ENCODE data around the gene PARS2. TPM values are rescaled to one million over a fixed set of nuclear protein-coding genes. Genes with fewer than 3 reads are reported as not detected.
A peak's percentile ranks its signal among the peaks of the same experiment; 100 is the strongest.

Gene PARS2
- total and polyA plus RNA-seq, 2 experiments from 2014 or later = 4.8 to 9.3 TPM

DNA sequence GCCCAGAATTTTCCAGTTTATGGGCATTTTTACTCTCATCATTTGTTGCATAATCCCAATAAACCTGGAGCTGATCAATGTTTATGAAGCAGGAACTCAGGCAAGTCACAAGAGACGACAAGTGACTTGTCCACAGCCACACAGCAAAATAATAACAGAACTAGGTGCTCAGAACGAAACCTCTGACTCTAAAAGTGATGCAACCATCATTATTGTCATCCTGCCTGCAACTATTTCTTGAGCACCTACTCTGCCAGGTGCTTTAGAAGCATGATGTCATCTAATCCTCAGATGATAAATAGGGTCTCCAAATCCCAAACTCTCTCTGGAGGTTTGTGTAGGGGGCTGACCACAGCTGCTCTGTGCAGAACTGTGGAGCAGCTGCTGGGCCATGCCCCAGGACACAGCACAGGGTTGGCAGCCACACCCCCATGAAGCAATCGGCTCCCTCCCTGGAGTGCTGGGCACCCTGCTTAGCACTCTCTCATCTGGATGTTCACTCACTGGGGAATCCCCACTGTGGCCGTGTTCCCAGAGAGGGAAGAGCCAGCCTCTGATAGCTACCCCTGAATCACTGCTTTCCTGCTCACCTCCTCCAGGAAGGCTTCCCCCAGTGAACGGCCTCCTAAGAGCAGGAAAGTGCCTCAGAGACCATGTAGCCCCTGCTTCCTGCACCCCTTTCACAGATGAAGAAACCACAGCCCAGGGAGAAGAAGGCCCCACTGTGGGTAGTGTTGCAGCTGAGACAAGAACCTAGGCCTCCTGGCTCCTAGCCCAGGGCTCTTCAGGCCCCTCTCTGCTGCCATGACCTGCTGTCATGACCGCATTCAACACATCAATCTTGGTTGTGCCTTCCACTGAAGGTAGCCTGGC is 34.7 kb upstream of the PARS2 start:
- DNase-seq (ENCODE audit: low spot score) = no peak
- no peaks in the 10 kb centered on the region for H3K36me3 ChIP-seq (replicated peaks; ENCODE audit: insufficient read depth, low read depth)
- H3K4me3 ChIP-seq = no peak overlapping the region
- peak overlapping the region; percentile 53 for H3K27ac ChIP-seq
- no peaks in the 10 kb centered on the region for H3K9me2 ChIP-seq (replicated peaks; ENCODE audit: insufficient read depth)
- H3K4me2 ChIP-seq = peak overlapping the region; percentile 78
- TF ChIP-seq EZH2 (IDR thresholded peaks at IDR 0.05; ENCODE audit: borderline replicate concordance) (no peak), EZH2phosphoT487 (IDR thresholded peaks at IDR 0.05; ENCODE audit: low read depth, severe bottlenecking, unreplicated experiment) (no peak)
- TF ChIP-seq, protein P1, sequence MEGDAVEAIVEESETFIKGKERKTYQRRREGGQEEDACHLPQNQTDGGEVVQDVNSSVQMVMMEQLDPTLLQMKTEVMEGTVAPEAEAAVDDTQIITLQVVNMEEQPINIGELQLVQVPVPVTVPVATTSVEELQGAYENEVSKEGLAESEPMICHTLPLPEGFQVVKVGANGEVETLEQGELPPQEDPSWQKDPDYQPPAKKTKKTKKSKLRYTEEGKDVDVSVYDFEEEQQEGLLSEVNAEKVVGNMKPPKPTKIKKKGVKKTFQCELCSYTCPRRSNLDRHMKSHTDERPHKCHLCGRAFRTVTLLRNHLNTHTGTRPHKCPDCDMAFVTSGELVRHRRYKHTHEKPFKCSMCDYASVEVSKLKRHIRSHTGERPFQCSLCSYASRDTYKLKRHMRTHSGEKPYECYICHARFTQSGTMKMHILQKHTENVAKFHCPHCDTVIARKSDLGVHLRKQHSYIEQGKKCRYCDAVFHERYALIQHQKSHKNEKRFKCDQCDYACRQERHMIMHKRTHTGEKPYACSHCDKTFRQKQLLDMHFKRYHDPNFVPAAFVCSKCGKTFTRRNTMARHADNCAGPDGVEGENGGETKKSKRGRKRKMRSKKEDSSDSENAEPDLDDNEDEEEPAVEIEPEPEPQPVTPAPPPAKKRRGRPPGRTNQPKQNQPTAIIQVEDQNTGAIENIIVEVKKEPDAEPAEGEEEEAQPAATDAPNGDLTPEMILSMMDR (IDR thresholded peaks at IDR 0.05; ENCODE audit: poor library complexity) = no peak
- H2AFZ ChIP-seq = no peak overlapping the region
- WGBS (ENCODE audit: low lambda C conversion rate, missing lambda C conversion rate) = 82% methylated on average over 6 of the region's 6 CpGs
- peaks cover 11% of the 10 kb centered on the region for H3K4me1 ChIP-seq (ENCODE audit: insufficient read depth)
- no peaks in the 10 kb centered on the region for H4K20me1 ChIP-seq (ENCODE audit: insufficient read depth, poor library complexity, severe bottlenecking)
- H3K9me3 ChIP-seq (ENCODE audit: low read depth) = no peaks in the 10 kb centered on the region
- peaks cover 7% of the 10 kb centered on the region for H3K79me2 ChIP-seq
- no peaks in the 10 kb centered on the region for H3K27me3 ChIP-seq

GRCh38 chr1:54798206-54798605 is 33.9 kb upstream of the PARS2 start:
- TF ChIP-seq EZH2 (IDR thresholded peaks at IDR 0.05; ENCODE audit: borderline replicate concordance) (no peak), EZH2phosphoT487 (IDR thresholded peaks at IDR 0.05; ENCODE audit: low read depth, severe bottlenecking, unreplicated experiment) (no peak)
- TF ChIP-seq, protein P1 (IDR thresholded peaks at IDR 0.05; ENCODE audit: poor library complexity) = no peak
- Histone ChIP-seq H3K4me3 (no peak overlapping the region), H3K27ac (peak overlapping the region; percentile 53), H3K9me3 (ENCODE audit: low read depth) (no peaks in the 10 kb centered on the region), H4K20me1 (ENCODE audit: insufficient read depth, poor library complexity, severe bottlenecking) (no peaks in the 10 kb centered on the region), H3K4me1 (ENCODE audit: insufficient read depth) (peaks cover 19% of the 10 kb centered on the region), H2AFZ (no peak overlapping the region), H3K4me2 (peak overlapping the region; percentile 78), H3K36me3 (replicated peaks; ENCODE audit: insufficient read depth, low read depth) (no peaks in the 10 kb centered on the region), H3K79me2 (peaks cover 7% of the 10 kb centered on the region), H3K27me3 (no peaks in the 10 kb centered on the region), H3K9me2 (replicated peaks; ENCODE audit: insufficient read depth) (no peaks in the 10 kb centered on the region)
- WGBS (ENCODE audit: low lambda C conversion rate, missing lambda C conversion rate) = 76% methylated on average over 3 of the region's 3 CpGs
- DNase-seq (ENCODE audit: low spot score) = peak; percentile 40

GRCh38 chr1:54796902-54797301 is 32.6 kb upstream of the PARS2 start:
- no peak for DNase-seq (ENCODE audit: low spot score)
- H3K4me2 ChIP-seq = no peak overlapping the region
- peaks cover 7% of the 10 kb centered on the region for H3K79me2 ChIP-seq
- H3K36me3 ChIP-seq (replicated peaks; ENCODE audit: insufficient read depth, low read depth) = no peaks in the 10 kb centered on the region
- H3K4me3 ChIP-seq = no peak overlapping the region
- no peaks in the 10 kb centered on the region for H3K9me2 ChIP-seq (replicated peaks; ENCODE audit: insufficient read depth)
- TF ChIP-seq, protein P1 (IDR thresholded peaks at IDR 0.05; ENCODE audit: poor library complexity) = no peak
- no peak for TF ChIP-seq EZH2 (IDR thresholded peaks at IDR 0.05; ENCODE audit: borderline replicate concordance)
- TF ChIP-seq EZH2phosphoT487 (IDR thresholded peaks at IDR 0.05; ENCODE audit: low read depth, severe bottlenecking, unreplicated experiment) = no peak
- peak overlapping the region; percentile 97 for H3K27ac ChIP-seq
- peaks cover 23% of the 10 kb centered on the region for H3K4me1 ChIP-seq (ENCODE audit: insufficient read depth)
- no peaks in the 10 kb centered on the region for H4K20me1 ChIP-seq (ENCODE audit: insufficient read depth, poor library complexity, severe bottlenecking)
- 95% methylated on average over 2 of the region's 2 CpGs for WGBS (ENCODE audit: low lambda C conversion rate, missing lambda C conversion rate)
- no peaks in the 10 kb centered on the region for H3K9me3 ChIP-seq (ENCODE audit: low read depth)
- H3K27me3 ChIP-seq = no peaks in the 10 kb centered on the region
- H2AFZ ChIP-seq = no peak overlapping the region
